Astrocyte of the spinal cord (primary cell): ENCODE data around the gene FOXN4.

Experiments used
- DNase-seq: peaks from one replicate; pipeline ENCODE4 v3.0.0; 2011; ENCODE audit warnings: low read depth, low spot score
- H3K4me3 ChIP-seq: 2 replicates; pipeline ENCODE4 v1.5.1; 2011; ENCODE audit warnings: low read depth, mild to moderate bottlenecking, low read length, moderate library complexity
- in situ Hi-C: cut with HindIII; loops from 2 replicates; pipeline ENCODE4 v1.10.0; 2017; ENCODE audit warnings: low sequenced_read_pairs
- TF ChIP-seq, protein P1 (sequence below): IDR thresholded peaks from 2 replicates; pipeline ENCODE4 v1.5.1; 2012; ENCODE audit warnings: low read depth, mild to moderate bottlenecking, low read length, inconsistent platforms

FOXN4 gene

DNA sequence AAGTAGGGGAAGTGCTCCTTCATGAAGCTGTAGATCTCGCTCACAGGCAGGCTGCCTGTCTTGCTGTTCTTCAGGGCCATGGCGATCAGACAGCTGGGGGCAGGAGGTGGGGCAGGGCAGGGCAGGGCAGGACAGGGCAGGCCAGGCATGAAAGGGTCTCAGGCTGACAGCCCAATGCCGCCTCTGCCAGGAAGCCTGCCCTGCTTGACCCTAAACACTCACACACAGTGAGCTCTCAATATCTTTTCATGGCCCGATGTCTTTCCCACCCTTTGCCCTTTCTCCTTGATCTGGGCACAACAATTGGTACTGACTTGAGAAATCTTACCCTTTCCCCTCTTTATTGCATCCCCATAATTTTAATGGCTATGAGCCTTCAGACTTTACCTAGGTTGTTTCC, 22.4 kb downstream of the FOXN4 start:
- DNase-seq: no peak
- TF ChIP-seq, protein P1, sequence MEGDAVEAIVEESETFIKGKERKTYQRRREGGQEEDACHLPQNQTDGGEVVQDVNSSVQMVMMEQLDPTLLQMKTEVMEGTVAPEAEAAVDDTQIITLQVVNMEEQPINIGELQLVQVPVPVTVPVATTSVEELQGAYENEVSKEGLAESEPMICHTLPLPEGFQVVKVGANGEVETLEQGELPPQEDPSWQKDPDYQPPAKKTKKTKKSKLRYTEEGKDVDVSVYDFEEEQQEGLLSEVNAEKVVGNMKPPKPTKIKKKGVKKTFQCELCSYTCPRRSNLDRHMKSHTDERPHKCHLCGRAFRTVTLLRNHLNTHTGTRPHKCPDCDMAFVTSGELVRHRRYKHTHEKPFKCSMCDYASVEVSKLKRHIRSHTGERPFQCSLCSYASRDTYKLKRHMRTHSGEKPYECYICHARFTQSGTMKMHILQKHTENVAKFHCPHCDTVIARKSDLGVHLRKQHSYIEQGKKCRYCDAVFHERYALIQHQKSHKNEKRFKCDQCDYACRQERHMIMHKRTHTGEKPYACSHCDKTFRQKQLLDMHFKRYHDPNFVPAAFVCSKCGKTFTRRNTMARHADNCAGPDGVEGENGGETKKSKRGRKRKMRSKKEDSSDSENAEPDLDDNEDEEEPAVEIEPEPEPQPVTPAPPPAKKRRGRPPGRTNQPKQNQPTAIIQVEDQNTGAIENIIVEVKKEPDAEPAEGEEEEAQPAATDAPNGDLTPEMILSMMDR: no peak
- H3K4me3 ChIP-seq: no peak overlapping the region
- in situ Hi-C loops: no loop called here

DNA sequence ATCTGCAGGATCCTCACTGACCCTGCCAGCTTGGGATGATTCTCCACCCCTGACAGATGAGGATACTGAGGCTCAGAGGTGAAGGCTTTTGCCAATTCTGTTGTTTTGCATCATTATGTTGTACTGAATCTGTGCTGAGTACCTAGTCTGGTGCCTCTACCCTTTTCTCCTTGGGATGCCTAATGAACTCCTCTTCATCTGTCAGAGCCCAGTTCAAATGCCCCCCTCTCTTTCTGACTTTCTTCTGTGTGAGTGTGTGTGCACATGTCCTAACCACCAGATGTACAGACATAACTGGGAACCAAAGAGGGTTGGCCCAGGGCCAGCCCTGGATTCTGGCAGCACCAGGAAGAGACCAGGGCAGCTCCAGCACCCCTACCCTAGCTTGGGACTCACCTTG, 22.8 kb downstream of the FOXN4 start:
- no peak overlapping the region for H3K4me3 ChIP-seq
- TF ChIP-seq, protein P1: no peak
- DNase-seq: no peak
- in situ Hi-C loops: no loop called here

DNA sequence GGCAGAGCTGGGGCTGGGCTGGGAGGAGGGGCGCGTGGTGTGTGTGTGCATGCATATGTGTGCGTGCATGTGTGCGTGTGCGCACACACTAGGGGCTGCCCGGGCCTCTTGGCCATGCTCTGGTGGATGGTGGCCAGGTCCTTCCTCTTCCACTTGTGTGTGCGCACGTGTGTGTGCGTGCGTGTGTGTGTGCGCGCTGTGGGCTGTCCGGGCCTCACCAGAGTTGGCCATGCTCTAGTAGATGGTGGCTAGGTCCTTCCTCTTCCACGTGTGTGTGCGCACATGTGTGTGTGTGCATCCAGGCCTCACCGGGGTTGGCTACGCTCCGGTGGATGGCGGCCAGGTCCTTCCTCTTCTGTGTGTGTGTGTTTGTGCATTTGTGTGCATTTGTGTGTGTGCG, 24.7 kb downstream of the FOXN4 start:
- in situ Hi-C loops: no loop called here
- H3K4me3 ChIP-seq: no peak overlapping the region
- TF ChIP-seq, protein P1: no peak
- DNase-seq: no peak

DNA sequence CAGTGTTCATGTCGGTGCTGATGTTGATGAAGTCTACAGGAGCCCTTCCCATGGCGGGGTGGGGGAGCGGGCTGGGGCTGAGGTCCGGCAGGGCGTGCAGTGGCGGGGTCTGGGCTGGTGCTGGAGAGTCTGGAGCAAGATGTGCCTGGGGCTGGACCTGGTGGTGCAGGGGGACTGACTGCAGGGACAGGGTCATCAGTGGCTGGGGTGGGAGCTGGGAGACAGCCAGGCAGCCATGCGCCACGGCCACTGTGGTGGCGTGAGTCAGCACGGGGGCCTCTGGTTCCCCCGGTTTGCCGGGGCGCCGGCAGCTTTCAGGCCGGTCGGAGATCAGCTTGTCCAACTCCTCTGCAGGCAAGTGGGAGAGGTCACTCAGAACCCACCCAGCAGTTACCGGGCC, 27.6 kb downstream of the FOXN4 start:
- TF ChIP-seq, protein P1: no peak
- no peak for DNase-seq
- in situ Hi-C loops: no loop called here
- no peak overlapping the region for H3K4me3 ChIP-seq

DNA sequence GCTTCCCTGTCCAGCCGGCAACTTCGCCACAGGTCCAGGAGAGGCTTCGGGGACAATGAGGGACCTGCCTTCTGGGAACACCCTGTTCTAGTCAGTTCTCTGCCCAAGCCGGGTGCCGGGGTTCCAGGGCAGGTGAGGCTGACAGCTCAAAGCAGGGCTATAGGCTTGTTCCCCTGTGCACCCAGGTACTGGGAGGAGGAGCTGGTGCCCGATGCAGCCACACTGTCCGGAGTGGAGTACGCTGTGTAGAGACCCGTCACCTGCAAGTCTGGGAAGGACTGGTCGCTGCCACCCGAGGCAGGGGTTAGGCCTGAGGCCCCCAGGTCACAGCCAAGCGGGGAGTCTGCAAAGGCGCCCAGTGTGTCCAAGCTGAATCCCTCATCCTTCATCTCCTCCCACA, 29.6 kb downstream of the FOXN4 start:
- in situ Hi-C loops: no loop called here

DNA sequence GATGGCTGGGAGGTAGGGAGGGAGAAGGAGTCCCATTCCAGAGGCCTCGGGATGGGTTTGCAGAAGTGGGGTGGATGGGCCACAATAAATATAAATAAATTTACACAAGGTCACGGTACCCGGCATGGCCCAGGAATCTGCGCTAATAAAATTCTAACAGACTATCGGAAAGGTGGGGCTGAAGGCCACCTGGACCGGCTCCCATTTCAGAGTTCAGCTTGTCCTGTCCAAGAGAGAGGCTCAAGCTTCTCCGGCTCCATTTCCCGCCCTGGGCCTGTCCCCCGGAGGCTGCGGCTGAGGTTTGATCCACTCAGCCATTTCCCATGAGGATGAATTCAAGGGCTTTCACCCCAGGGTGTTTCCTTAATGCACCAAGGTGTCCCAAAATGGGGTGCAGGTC, 30.2 kb downstream of the FOXN4 start:
- in situ Hi-C loops: no loop called here
- H3K4me3 ChIP-seq: no peak overlapping the region
- DNase-seq: no peak
- TF ChIP-seq, protein P1: no peak

More for the DNA sequence above, 29.6 kb downstream of the FOXN4 start:
- no peak for DNase-seq
- TF ChIP-seq, protein P1: no peak
- no peak overlapping the region for H3K4me3 ChIP-seq
